Hepatocyte (in vitro differentiated cells): ENCODE data around the gene ADPRH. TPM values are rescaled to one million over a fixed set of nuclear protein-coding genes. Genes with fewer than 3 reads are reported as not detected.

Source experiments
- DNase-seq: peaks from one replicate; pipeline ENCODE4 v3.0.0-alpha.2; 2016; ENCODE audit warnings: low spot score
- H2AFZ ChIP-seq: fragments of 200-600 bp; sonication (generic); 2 replicates; pipeline ENCODE4 v1.6.0; 2016; ENCODE audit warnings: antibody characterized with exemption, mild to moderate bottlenecking
- H3K27ac ChIP-seq: fragments of 200-600 bp; sonication (generic); 2 replicates; pipeline ENCODE4 v1.5.1; 2016; ENCODE audit warnings: mild to moderate bottlenecking
- H3K27me3 ChIP-seq: fragments of 200-600 bp; sonication (generic); 2 replicates; pipeline ENCODE4 v1.6.1; 2016
- H3K36me3 ChIP-seq: fragments of 200-600 bp; sonication (generic); replicated peaks from 2 replicates; pipeline ENCODE4 v1.5.1; 2016; ENCODE audit warnings: low read depth; ENCODE audit not compliant: insufficient read depth
- H3K4me1 ChIP-seq: fragments of 200-600 bp; sonication (generic); 2 replicates; pipeline ENCODE4 v1.5.1; 2016; ENCODE audit warnings: mild to moderate bottlenecking, moderate library complexity; ENCODE audit not compliant: insufficient read depth
- H3K4me2 ChIP-seq: fragments of 200-600 bp; sonication (generic); 2 replicates; pipeline ENCODE4 v1.6.0; 2016
- H3K4me3 ChIP-seq: fragments of 200-600 bp; sonication (generic); 2 replicates; pipeline ENCODE4 v1.5.1; 2016; ENCODE audit warnings: mild to moderate bottlenecking
- H3K79me2 ChIP-seq: fragments of 200-600 bp; sonication (generic); 2 replicates; pipeline ENCODE4 v1.6.0; 2017; ENCODE audit warnings: mild to moderate bottlenecking
- H3K9me2 ChIP-seq: fragments of 200-600 bp; sonication (generic); replicated peaks from 2 replicates; pipeline ENCODE4 v1.6.0; 2017; ENCODE audit warnings: mild to moderate bottlenecking; ENCODE audit not compliant: insufficient read depth
- H3K9me3 ChIP-seq: fragments of 200-600 bp; sonication (generic); 2 replicates; pipeline ENCODE4 v1.5.1; 2016; ENCODE audit warnings: low read depth, mild to moderate bottlenecking
- H4K20me1 ChIP-seq: fragments of 200-600 bp; sonication (generic); 2 replicates; pipeline ENCODE4 v1.6.0; 2016; ENCODE audit warnings: mild to moderate bottlenecking; ENCODE audit not compliant: insufficient read depth, poor library complexity, severe bottlenecking
- CTCF ChIP-seq: fragments of 200-600 bp; sonication (generic); IDR thresholded peaks from 2 replicates; pipeline ENCODE4 v1.5.1; 2016; ENCODE audit warnings: antibody characterized with exemption, mild to moderate bottlenecking; ENCODE audit not compliant: poor library complexity
- EZH2 ChIP-seq: fragments of 200-600 bp; sonication (generic); IDR thresholded peaks from 2 replicates; pipeline ENCODE4 v1.6.1; 2016; ENCODE audit warnings: antibody characterized with exemption, mild to moderate bottlenecking, borderline replicate concordance
- EZH2phosphoT487 ChIP-seq: fragments of 200-600 bp; sonication (generic); IDR thresholded peaks from one replicate; pipeline ENCODE4 v1.6.1; 2018; ENCODE audit warnings: antibody characterized with exemption, mild to moderate bottlenecking, low read depth, moderate library complexity; ENCODE audit not compliant: unreplicated experiment, severe bottlenecking
- WGBS: methylation state at CpG from one replicate; pipeline ENCODE4 v1.1.6; 2016; ENCODE audit warnings: low lambda C conversion rate; ENCODE audit errors: missing lambda C conversion rate; 5-methylcytosine and 5-hydroxymethylcytosine counted together
- polyA plus RNA-seq: library from polyadenylated mRNA; unstranded; fragments of >200 nt; fragmentation: Nextera tagmentation; extraction: Ambion mirVana; gene quantifications from 2 replicates; pipeline ENCODE4 v1.2.1, GENCODE V29; 2016
- total RNA-seq: library from RNA; depleted of rRNA; stranded (reverse); fragments of >200 nt; gene quantifications from 2 replicates; pipeline ENCODE4 v1.2.3, GENCODE V29; 2014

The ADPRH gene
- total and polyA plus RNA-seq, 2 experiments from 2014 or later = 1.5 to 1.8 TPM

DNA sequence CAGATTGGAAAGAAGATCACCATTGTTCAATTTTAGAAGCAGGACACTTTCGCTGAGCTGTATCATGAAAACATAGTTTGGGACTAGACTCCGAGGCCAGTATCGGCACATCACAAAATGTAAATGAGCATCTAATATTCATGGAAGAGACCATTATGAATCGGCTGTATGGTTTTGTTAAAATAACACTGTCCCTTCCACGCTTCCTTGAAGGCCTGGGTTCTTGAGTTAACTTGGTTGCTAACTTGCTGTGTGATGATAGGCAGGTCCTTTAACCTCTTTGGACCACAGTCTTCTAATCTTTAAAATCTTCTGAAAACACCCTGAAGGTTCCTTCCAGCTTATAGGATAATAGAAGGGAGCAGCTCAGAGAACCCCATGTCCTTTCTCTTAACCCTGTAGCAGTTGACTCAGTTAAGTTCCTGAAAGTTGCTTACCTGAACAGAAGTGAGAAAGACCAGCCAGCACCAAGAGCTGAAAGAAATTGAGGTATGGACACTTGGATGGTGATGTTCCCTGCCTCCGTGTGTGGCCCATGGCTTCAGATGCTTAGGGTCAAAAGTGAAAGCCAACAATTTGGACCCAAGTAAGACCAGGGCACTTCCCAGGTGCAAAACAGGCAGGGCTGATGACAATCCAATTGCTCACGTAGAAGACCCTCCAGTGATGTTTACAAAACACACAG lies 22.0 kb upstream of the ADPRH start:
- H3K27ac ChIP-seq = no peak overlapping the region
- no peak overlapping the region for H2AFZ ChIP-seq
- no peak for DNase-seq
- H4K20me1 ChIP-seq = no peaks in the 10 kb centered on the region
- TF ChIP-seq EZH2phosphoT487 (no peak), EZH2 (no peak), CTCF (no peak)
- no peaks in the 10 kb centered on the region for H3K9me3 ChIP-seq
- H3K79me2 ChIP-seq = no peaks in the 10 kb centered on the region
- no peak overlapping the region for H3K4me3 ChIP-seq
- H3K4me1 ChIP-seq = no peaks in the 10 kb centered on the region
- no peak overlapping the region for H3K4me2 ChIP-seq
- H3K36me3 ChIP-seq = no peaks in the 10 kb centered on the region
- no peaks in the 10 kb centered on the region for H3K27me3 ChIP-seq
- 87% methylated on average over 7 of the region's 7 CpGs for WGBS
- H3K9me2 ChIP-seq = no peaks in the 10 kb centered on the region

DNA sequence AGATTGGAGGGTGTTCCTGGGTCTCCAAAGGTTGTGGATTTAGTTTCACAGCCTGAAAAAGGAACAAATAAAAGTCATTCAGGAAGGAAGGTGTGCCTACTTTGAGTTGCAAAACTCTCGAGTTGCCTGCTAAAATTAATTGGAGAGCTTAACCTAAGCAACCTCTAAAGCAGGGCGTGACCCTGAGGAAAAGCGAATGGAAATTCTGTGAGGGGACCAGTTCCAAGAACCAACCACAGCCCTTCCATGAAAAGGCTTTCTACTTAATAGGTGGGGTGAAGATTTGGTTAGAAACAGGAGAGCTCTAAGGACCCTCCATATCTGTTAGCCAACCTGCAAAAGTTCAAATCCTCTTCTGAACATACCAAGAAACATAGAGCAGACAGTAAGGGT lies 21.4 kb upstream of the ADPRH start:
- no peaks in the 10 kb centered on the region for H4K20me1 ChIP-seq
- H3K9me2 ChIP-seq = no peaks in the 10 kb centered on the region
- no peaks in the 10 kb centered on the region for H3K79me2 ChIP-seq
- H3K36me3 ChIP-seq = no peaks in the 10 kb centered on the region
- no peak overlapping the region for H3K27ac ChIP-seq
- no peak for DNase-seq
- no peak overlapping the region for H3K4me3 ChIP-seq
- no peak overlapping the region for H3K4me2 ChIP-seq
- 81% methylated on average over 3 of the region's 3 CpGs for WGBS
- no peaks in the 10 kb centered on the region for H3K9me3 ChIP-seq
- no peak overlapping the region for H2AFZ ChIP-seq
- no peaks in the 10 kb centered on the region for H3K27me3 ChIP-seq
- no peaks in the 10 kb centered on the region for H3K4me1 ChIP-seq
- TF ChIP-seq CTCF (no peak), EZH2 (no peak), EZH2phosphoT487 (no peak)

DNA sequence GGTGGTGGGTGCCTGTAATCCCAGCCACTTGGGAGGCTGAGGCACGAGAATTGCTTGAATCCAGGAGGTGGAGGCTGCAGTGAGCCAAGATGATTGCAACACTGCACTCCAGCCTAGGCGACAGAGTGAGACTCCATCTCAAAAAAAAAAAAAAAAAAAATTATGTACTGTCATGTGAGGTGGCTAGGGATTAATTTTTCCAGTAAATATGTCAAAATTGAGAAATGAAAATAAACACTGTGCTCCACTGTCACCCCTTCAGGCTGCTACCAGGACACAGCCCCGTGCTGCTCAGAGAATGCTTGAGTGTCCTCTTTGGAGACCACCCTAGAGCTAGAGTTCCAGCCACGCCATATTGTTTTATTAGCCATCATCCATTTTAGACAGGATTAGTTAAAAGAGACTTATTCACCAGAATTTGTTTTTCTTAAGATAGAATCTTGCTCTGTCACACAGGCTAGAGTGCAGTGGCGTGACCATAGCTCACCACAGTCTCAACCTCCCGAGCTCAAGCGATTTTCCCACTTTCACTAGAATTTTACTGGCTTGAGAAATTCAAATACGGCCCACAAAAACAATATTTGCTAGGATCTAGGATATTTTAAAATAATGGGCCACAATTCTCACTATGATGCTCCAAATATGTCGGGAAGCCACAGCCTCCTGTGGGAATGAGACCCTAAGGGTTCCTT lies 20.5 kb upstream of the ADPRH start:
- H3K36me3 ChIP-seq = no peaks in the 10 kb centered on the region
- no peak overlapping the region for H3K27ac ChIP-seq
- H2AFZ ChIP-seq = no peak overlapping the region
- no peaks in the 10 kb centered on the region for H3K27me3 ChIP-seq
- no peaks in the 10 kb centered on the region for H4K20me1 ChIP-seq
- H3K9me3 ChIP-seq = no peaks in the 10 kb centered on the region
- H3K4me2 ChIP-seq = no peak overlapping the region
- TF ChIP-seq EZH2phosphoT487 (no peak), EZH2 (no peak), CTCF (no peak)
- no peak for DNase-seq
- WGBS = 92% methylated on average over 9 of the region's 9 CpGs
- no peaks in the 10 kb centered on the region for H3K79me2 ChIP-seq
- no peak overlapping the region for H3K4me3 ChIP-seq
- no peaks in the 10 kb centered on the region for H3K9me2 ChIP-seq
- no peaks in the 10 kb centered on the region for H3K4me1 ChIP-seq
